PC-3 (cell line): ENCODE data around the gene RBM14. TPM values are rescaled to one million over a fixed set of nuclear protein-coding genes. Genes with fewer than 3 reads are reported as not detected.

Source experiments
- ATAC-seq: fragments of 200-7000 bp; cut with Tn5 transposase; 2 replicates; pipeline ENCODE4 v1.9.1; 2020; ENCODE audit warnings: mild to moderate bottlenecking, moderate library complexity
- BruUV-seq: library from RNA; stranded (reverse); fragments of 400-500 nt; replicated peaks from 2 replicates; lab custom pipeline; 2021; lab: Mats Ljungman, UMichigan
- CTCF ChIA-PET: fragments of 300-600 bp; sonication (Branson Sonifier 250); formaldehyde crosslinking; loops from one replicate; lab custom pipeline; 2022; ENCODE audit warnings: antibody characterized with exemption; lab: Charles Lee
- POLR2A ChIA-PET: fragments of 300-600 bp; sonication (Branson Sonifier 250); formaldehyde crosslinking; loops from one replicate; lab custom pipeline; 2022; ENCODE audit warnings: antibody characterized with exemption; ENCODE audit not compliant: unreplicated experiment; lab: Charles Lee
- DNase-seq: peaks from one replicate; pipeline ENCODE4 v3.0.0-alpha.2; 2015
- H2AFZ ChIP-seq: fragments of 300-600 bp; sonication (generic); 2 replicates; pipeline ENCODE4 v1.6.0; 2016; ENCODE audit warnings: antibody characterized with exemption, low read length
- H3F3A ChIP-seq: fragments of 300-600 bp; sonication (generic); one replicate; pipeline ENCODE4 v1.6.0; 2017; ENCODE audit warnings: antibody characterized with exemption, low read length, control low read depth, mild to moderate bottlenecking; ENCODE audit not compliant: unreplicated experiment
- H3K27ac ChIP-seq: fragments of 300-600 bp; sonication (generic); 2 replicates; pipeline ENCODE4 v1.5.1; 2016; ENCODE audit warnings: mild to moderate bottlenecking, low read length
- H3K27me3 ChIP-seq: fragments of 300-600 bp; sonication (generic); 2 replicates; pipeline ENCODE4 v1.6.1; 2016; ENCODE audit warnings: low read length, mixed read lengths
- H3K36me3 ChIP-seq: fragments of 300-600 bp; sonication (generic); 2 replicates; pipeline ENCODE4 v1.6.1; 2016; ENCODE audit warnings: low read depth, mixed run types, low read length, mixed read lengths
- H3K4me1 ChIP-seq: fragments of 300-600 bp; sonication (generic); 2 replicates; pipeline ENCODE4 v1.5.1; 2016; ENCODE audit warnings: low read length; ENCODE audit not compliant: insufficient read depth
- H3K4me2 ChIP-seq: fragments of 300-600 bp; sonication (generic); 2 replicates; pipeline ENCODE4 v1.6.0; 2016; ENCODE audit warnings: low read length
- H3K4me3 ChIP-seq: fragments of 300-600 bp; sonication (generic); 2 replicates; pipeline ENCODE4 v1.5.1; 2016; ENCODE audit warnings: mild to moderate bottlenecking, low read length, mixed read lengths
- H3K79me2 ChIP-seq: fragments of 300-600 bp; sonication (generic); 2 replicates; pipeline ENCODE4 v1.6.1; 2017; ENCODE audit warnings: low read length, mixed read lengths
- H3K9ac ChIP-seq: fragments of 300-600 bp; sonication (generic); 2 replicates; pipeline ENCODE4 v1.6.0; 2016; ENCODE audit warnings: mild to moderate bottlenecking, low read length
- H3K9me2 ChIP-seq: fragments of 300-600 bp; sonication (generic); replicated peaks from 2 replicates; pipeline ENCODE4 v1.6.1; 2016; ENCODE audit warnings: mixed run types, low read length, mixed read lengths
- H3K9me3 ChIP-seq: fragments of 300-600 bp; sonication (generic); 2 replicates; pipeline ENCODE4 v1.6.1; 2016; ENCODE audit warnings: low read length, mixed read lengths
- H4K20me1 ChIP-seq: fragments of 300-600 bp; sonication (generic); 2 replicates; pipeline ENCODE4 v1.6.1; 2016; ENCODE audit warnings: low read length, mixed read lengths
- CTCF ChIP-seq: fragments of 300-600 bp; sonication (generic); conservative IDR thresholded peaks from 2 replicates; pipeline ENCODE4 v1.5.1; 2017; ENCODE audit warnings: antibody characterized with exemption, low read depth, mild to moderate bottlenecking, low read length
- EZH2 ChIP-seq: fragments of 300-600 bp; sonication (generic); IDR thresholded peaks from one replicate; pipeline ENCODE4 v1.6.1; 2017; ENCODE audit warnings: antibody characterized with exemption, mild to moderate bottlenecking, low read length; ENCODE audit not compliant: unreplicated experiment
- EZH2phosphoT487 ChIP-seq: fragments of 300-600 bp; sonication (generic); IDR thresholded peaks from 2 replicates; pipeline ENCODE4 v1.6.1; 2018; ENCODE audit warnings: mild to moderate bottlenecking, antibody characterized with exemption, low read length, borderline replicate concordance
- intact Hi-C: fragments of 100-400 bp; cut with micrococcal nuclease; formaldehyde crosslinking; loops from 2 replicates; pipeline ENCODE4 v1.9.0; 2023
- total RNA-seq: library from RNA; depleted of rRNA; stranded (reverse); fragments of >200 nt; gene quantifications from 2 replicates; pipeline ENCODE4 v1.2.3, GENCODE V29; 2014

Gene RBM14
- total RNA-seq, 1 experiment from 2014 or later = 79.3 TPM

GRCh38 chr11:66607126-66607834 lies 9.2 kb upstream of the RBM14 start:
- Histone ChIP-seq H3K9me3 (no peaks in the 10 kb centered on the region), H3K4me2 (no peak overlapping the region), H3K36me3 (no peaks in the 10 kb centered on the region), H3K9me2 (no peaks in the 10 kb centered on the region), H2AFZ (no peak overlapping the region), H3K4me3 (no peak overlapping the region), H3K4me1 (peaks cover 3% of the 10 kb centered on the region), H3F3A (no peaks in the 10 kb centered on the region), H3K9ac (no peak overlapping the region), H4K20me1 (no peaks in the 10 kb centered on the region), H3K27ac (no peak overlapping the region), H3K27me3 (no peaks in the 10 kb centered on the region), H3K79me2 (no peaks in the 10 kb centered on the region)
- ChIA-PET POLR2A (no interaction called here), CTCF (no interaction called here)
- TF ChIP-seq EZH2 (no peak), EZH2phosphoT487 (no peak), CTCF (no peak)
- DNase-seq (no peak), ATAC-seq (no peak)
- intact Hi-C loops = no loop called here
- BruUV-seq = no TSS peak

GRCh38 chr11:66609721-66610617 lies 6.5 kb upstream of the RBM14 start:
- Histone ChIP-seq H3K4me1 (peaks cover 12% of the 10 kb centered on the region), H3K27me3 (no peaks in the 10 kb centered on the region), H3K79me2 (peaks cover 1% of the 10 kb centered on the region), H3F3A (no peaks in the 10 kb centered on the region), H2AFZ (no peak overlapping the region), H3K27ac (no peak overlapping the region), H3K9me2 (no peaks in the 10 kb centered on the region), H3K36me3 (no peaks in the 10 kb centered on the region), H3K9me3 (no peaks in the 10 kb centered on the region), H4K20me1 (no peaks in the 10 kb centered on the region), H3K4me3 (no peak overlapping the region), H3K4me2 (no peak overlapping the region), H3K9ac (no peak overlapping the region)
- DNase-seq = no peak
- POLR2A ChIA-PET = interaction anchor here (0.6 to 0.7 kb wide), 3 partner anchors 19 to 100 kb away, joined by 5 to 8 read pairs (median 6); no protein-coding TSS in a partner anchor
- TF ChIP-seq EZH2phosphoT487 (no peak), CTCF (no peak), EZH2 (no peak)
- intact Hi-C loops = no loop called here
- CTCF ChIA-PET = no interaction called here
- no TSS peak for BruUV-seq
- no peak for ATAC-seq
